Lower leg skin (tissue), 3 donors: ENCODE results near the gene CRYBA4.

Source experiments
- POLR2A ChIP-seq, 2 donors: fragments of 450-650 bp; IDR thresholded peaks; one replicate each; pipeline ENCODE4 v1.6.1; 2016 to 2017; ENCODE audit warnings: antibody characterized with exemption in 2 of 2, mild to moderate bottlenecking in 1 of 2, moderate library complexity in 1 of 2
- TF ChIP-seq, protein P1 (sequence below), 3 donors: fragments of 450-650 bp; IDR thresholded peaks; one replicate each; pipeline ENCODE4 v1.5.1; 2016; ENCODE audit warnings: antibody characterized with exemption in 3 of 3, mild to moderate bottlenecking in 3 of 3, moderate library complexity in 2 of 3

- TF ChIP-seq, protein P1, sequence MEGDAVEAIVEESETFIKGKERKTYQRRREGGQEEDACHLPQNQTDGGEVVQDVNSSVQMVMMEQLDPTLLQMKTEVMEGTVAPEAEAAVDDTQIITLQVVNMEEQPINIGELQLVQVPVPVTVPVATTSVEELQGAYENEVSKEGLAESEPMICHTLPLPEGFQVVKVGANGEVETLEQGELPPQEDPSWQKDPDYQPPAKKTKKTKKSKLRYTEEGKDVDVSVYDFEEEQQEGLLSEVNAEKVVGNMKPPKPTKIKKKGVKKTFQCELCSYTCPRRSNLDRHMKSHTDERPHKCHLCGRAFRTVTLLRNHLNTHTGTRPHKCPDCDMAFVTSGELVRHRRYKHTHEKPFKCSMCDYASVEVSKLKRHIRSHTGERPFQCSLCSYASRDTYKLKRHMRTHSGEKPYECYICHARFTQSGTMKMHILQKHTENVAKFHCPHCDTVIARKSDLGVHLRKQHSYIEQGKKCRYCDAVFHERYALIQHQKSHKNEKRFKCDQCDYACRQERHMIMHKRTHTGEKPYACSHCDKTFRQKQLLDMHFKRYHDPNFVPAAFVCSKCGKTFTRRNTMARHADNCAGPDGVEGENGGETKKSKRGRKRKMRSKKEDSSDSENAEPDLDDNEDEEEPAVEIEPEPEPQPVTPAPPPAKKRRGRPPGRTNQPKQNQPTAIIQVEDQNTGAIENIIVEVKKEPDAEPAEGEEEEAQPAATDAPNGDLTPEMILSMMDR (IDR thresholded peaks at IDR 0.05), result no peak
- TF ChIP-seq POLR2A (IDR thresholded peaks at IDR 0.05), result no peak
Observed at GRCh38 chr22:26589845-26590736, 31.7 kb upstream of the CRYBA4 start, which contains the start of gene TPST2.
